NCI-H2196 treated with DMSO at 0.1 percent for 48 hours (cell line): ENCODE data around the gene FAM237B.
"Not testable (repeated sequence)": the region's sequence is repeated elsewhere in the genome, so short reads cannot be mapped to it uniquely, and the experiment has no call there.

Experiments used
- DNase-seq: peaks from one replicate; lab custom pipeline; 2025; ENCODE audit not compliant: unreplicated experiment; lab: John Stamatoyannopoulos, UW

The FAM237B gene

DNA sequence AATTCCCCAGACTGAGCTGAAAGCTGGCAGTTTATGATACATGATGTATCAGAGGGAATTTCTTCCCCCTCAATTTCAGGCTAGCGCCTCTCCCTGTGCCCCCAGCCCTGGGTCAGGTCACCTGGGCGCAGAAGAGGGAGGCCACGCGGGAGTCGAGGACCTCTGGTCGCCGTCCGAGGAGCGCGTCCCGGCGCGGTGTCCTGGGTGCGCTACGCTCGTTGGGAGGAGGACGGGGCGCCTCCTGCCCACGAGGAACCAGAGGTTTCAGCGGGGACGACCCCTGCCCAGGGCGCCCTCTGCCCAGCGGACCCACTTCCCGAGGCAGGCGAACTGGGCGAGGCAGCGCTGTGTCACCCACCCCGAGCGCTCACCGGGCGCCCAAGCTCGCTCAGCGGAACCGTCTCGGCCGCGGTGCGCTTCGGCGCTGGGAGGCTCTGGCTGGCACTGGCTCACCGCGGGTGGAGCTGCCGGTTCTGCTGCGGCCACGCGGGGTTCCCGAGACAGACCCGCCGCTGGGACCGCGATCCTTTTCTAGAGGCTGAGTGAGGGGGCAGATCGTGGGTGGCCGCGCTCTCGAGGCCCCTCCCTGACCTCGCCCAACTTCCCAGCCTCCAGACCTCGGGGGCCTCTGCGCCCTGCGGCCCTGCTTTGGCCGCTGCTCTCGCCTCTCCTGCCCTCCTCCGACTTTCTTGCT is at the start of gene FAM237B:
Gene FAM237B, minus strand, starts transcription at position 504 of the 694 bp plus-strand sequence. CDS start 1,556 bp downstream, outside the sequence.
- DNase-seq, result no peak

DNA sequence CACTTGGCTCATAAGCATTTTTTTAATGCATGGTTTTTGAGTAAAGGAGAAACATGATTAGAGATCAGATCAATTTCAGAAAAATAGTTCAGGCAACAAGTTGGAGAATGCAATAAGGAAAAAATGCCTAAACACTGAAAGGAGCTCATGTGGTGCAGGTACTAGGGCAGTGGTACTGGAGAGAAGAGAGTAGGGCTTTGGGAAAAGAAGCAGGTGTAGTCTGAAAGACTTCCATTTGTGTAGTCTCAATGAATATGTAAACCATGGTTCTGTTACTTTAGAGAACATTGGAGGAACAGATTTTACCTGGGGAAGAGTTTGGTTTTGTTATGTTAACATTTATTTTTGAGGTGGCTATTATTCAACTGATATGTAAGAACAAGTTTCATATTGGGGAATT is 30.9 kb upstream of the FAM237B start:
- no peak for DNase-seq

DNA sequence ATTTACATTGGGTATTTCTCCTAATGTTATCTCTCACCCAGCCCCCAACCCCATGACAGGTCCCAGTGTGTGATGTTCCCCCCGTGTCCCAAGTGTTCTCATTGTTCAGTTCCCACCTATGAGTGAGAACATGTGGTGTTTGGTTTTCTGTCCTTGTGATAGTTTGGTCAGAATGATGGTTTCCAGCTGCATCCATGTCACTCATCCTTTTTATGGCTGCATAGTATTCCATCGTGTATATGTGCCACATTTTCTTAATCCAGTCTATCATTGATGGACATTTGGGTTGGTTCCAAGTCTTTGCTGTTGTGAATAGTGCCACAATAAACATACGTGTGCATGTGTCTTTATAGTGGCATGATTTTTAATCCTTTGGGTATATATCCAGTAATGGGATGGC is 28.9 kb upstream of the FAM237B start:
- not testable (repeated sequence) for DNase-seq

DNA sequence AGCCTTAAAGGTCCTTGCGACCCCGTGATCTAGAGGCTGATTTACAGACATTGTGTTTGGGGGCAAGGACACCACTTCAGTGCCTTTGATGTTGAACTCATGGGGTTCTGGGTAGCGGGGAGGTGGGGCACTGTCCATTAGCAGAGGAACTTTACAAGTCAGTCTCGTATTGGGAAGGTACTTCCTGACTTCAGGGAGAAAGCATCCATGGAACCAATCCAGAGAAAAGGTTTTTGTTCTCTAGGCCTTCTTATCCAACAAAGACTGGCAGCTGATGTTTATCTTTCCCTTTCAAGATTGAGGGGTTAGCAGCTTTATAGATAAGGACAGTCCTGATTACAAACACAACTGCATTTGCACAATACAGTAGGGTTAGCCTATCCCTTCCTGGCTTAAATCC is 28.2 kb upstream of the FAM237B start:
- DNase-seq, result no peak

DNA sequence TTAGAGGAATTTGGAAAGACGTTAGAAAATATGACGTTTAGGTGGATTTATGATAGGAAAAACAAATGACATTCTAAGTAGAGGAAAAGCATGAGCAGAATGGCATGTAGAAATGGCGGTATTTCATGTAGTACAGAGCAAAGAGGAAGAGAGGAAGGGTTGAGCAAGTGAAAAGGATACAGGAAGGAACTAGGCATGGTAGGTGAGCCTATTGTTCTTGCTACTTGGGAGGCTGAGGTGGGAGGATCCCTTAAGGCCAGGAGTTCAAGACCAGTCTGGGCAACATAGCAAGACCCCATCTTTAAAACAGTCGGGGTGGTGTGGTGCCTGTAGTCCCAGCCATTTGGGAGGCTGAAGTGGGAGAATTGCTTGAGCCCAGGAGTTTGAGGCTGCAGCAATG is 26.7 kb upstream of the FAM237B start:
- DNase-seq, result no peak

DNA sequence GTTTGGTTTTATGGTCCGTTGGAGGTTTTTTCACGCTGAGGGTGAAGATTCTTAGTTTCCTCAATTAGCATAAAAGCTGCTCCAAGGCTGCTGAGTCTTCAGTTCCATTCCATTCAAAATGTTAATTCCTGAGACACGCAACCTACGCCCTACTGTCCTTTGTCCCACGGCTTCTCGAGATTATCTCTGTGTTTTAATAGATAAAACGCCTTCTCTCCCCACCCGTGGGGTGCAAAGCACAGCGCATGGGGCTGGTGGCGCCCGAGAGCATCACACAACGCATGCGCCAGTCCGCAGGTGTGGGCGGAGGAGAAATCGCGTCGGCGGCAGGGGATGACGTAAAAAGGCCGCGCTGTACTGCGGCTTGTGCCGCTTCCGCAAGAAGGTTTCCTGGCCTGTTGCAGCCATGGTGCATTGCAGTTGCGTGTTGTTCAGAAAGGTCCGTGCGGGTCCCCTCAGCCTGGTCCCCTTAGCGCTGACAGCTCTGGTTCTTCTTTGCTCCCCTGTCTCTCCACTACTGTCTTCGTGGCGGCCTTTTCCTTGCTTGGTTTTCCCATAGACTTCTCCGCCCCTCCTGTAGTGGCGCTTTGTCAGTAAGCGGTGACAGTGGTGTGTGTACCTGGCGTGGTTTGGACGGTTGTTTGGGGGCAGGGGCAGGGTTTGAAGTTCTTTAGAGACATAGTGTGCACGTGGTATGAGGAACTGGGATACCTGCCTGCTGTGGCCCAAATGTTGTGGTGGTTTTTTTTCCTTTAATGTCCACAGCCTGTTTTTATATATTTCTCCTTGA is 25.4 kb upstream of the FAM237B start, which contains the start of gene GTPBP10:
Gene GTPBP10, plus strand, starts transcription at position 381 of the 790 bp plus-strand sequence. Its CDS starts 26 bp downstream, at position 407.
- DNase-seq, result peak; percentile 91

DNA sequence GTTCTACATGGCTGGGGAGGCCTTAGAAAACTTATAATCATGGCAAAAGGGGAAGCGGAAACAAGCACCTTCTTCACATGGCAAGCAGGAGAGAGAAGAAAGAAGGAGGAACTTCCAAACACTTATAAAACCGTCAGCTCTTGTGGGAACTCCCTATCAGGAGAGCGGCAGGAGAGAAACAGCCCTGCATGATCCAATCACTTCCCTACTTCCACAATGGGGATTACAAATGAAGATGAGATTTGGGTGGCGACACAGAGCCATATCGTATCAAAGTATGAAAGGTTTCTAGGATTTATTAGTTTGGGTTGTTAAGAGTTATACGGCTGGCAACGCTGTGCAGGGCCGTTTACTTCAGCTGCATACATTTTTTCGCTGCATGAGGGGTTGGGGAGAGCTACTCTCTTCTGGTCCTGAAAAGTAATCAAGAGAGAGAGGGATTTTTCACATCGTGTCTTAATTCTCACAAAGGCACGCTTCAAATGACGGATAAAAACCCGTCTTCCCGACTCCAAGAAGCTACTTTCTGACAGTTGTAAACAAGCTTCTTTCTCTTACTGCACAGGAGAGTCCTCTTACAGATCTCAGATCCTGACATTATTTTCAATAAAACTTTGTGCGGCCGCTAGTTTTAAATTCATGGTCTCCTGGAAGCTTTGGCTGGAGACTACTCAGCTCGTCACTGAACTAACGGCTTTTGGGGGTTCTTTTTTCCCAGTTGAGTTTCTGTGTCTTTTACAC is 24.7 kb upstream of the FAM237B start:
- DNase-seq, result no peak

DNA sequence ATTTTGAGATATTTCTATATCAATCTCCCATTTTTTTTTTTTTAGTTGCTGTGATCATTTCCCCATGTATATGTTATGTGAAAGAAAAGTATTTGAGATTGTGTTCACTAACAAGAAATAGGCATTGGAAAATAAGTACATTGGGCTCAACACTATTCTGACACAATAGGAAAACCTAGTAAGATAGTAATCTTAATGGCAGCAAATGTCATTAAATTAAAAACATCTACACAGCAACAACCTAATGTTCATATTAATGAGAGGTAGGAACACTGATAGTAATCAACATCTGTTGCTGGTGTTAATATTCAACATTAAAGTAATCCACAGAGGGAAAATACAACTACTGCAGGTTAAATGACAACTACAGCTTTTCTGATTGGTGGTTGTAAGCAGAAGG is 23.9 kb upstream of the FAM237B start:
- no peak for DNase-seq

DNA sequence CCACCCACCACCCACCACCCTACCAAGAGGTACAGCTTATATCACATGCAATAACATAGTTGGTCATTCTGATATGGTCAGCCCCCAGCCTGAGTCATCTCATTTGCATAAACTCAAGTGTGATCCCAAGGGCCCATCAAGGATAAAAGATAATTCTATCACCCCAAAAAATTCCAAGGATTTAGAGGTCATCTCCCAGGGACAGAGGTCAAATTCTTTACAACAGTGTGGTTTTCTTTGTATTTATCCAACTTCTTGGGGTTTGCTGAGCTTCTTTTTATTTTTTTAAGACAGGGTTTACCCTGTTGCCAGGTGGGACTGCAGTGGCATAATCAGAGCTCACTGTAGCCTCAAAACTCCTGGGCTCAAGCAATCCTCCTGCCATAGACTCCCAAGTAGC is 16.0 kb upstream of the FAM237B start:
- no peak for DNase-seq

DNA sequence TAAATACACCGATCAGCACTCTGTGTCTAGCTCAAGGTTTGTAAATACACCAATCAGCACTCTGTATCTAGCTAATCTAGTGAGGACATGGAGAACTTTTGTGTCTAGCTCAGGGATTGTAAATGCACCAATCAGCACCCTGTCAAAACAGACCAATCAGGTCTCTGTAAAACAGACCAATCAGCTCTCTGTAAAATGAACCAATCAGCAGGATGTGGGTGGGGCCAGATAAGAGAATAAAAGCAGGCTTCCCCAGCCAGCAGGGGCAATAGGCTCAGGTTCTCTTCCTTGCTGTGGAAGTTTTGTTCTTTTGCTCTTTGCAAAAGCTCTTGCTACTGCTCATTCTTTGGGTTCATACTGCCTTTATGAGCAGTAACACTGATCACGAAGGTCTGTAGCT is 13.8 kb upstream of the FAM237B start:
- DNase-seq, result not testable (repeated sequence)

DNA sequence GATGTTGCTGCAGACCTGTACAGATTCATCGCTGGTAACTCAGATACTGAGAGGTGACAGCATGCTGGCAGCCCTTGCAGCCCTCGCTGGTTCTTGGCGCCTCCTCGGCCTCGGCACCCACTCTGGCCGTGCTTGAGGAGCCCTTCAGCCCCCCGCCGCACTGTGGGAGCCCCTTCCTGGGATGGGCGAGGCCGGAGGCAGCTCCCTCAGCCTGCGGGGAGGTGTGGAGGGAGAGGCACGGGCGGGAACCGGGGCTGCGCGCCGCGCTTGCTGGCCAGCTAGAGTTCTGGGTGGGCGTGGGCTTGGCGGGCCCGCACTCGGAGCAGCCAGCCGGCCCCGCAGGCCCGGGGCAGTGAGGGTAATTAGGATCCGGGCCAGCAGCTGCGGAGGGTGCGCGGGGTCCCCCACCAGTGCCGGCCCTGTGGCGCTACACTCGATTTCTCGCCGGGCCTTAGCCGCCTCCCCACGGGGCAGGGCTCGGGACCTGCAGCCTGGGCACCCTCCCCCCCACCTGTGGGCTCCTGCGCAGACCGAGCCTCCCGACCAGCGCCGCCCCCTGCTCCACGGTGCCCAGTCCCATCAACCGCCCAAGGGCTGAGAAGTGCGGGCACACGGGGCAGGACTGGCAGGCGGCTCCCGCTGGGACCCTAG is 13.2 kb upstream of the FAM237B start:
- DNase-seq, result no peak

DNA sequence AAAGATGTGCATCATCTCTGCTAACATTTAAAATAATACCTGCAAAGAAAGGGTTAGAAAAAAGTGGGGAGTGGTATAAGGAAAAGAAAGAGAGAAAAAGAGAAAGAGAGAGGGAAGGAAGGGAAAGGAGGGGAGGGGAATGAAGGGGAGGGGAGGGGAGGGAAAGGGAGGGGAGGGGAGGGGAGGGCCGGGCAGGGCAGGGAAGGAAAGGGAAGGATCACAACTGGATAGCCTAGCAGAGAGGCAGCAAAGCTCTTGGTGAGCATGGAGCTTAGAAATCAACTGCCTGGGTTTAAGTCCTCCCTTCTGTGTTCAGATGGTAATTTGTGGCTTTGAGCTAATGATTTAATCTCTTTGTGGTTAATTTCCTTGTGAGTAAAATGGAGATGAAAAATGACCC is 5.4 kb upstream of the FAM237B start:
- no peak for DNase-seq

DNA sequence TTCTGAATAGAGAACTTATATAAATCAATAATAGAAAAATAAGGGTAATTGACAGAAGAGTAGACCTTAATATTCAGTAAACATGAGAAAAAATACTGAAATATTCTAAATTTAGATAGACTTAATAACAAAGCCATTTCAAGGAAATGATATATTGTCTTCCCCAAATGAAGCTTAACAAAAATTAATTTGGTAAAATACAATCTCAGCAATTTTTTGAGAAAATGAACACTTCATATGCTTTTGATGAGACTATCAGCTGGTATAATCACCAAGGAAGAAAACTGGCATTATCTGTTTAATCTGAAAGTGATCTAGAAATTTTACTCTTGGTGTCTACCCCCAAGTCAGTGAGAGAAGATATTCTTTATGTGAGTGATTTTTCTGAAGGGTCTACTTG is 1.7 kb upstream of the FAM237B start:
- DNase-seq, result no peak

DNA sequence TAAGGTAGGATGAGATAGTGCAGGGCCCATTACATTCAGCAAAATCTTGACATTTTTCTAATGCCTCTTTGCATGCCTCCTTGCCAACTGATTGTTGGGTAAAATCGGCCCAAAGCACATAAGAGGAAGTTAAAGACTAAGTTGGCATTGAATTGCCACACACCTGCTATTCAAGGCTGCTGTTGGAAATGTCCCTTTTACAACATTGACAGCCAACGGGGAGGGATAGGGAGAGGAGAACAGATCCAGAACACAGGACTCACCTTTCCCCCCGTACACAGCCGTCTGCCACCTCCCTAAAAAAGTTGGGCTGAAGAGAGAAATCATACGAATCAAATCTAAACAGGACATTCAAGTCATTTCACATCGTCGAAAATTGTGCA is 695 bp downstream of the FAM237B start:
- DNase-seq, result no peak

DNA sequence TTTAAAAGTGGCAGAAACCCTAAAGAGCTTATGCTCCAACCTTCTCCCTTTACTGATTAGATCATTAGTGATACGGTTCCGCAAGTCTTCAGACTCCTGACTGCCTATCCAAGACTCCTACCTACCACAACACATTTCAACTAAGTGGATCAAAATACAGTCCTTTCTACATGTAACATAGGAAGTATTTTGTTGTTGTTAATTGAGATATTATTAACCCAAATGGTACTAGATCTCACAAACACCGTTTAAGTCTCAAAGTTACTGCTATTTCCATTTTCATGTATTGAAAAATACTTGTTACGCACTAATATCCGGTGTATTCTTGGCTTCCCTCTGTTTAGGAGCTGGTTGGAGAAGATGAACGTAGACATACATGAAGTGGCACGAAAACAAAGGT is 1.1 kb downstream of the FAM237B start:
- DNase-seq, result no peak

DNA sequence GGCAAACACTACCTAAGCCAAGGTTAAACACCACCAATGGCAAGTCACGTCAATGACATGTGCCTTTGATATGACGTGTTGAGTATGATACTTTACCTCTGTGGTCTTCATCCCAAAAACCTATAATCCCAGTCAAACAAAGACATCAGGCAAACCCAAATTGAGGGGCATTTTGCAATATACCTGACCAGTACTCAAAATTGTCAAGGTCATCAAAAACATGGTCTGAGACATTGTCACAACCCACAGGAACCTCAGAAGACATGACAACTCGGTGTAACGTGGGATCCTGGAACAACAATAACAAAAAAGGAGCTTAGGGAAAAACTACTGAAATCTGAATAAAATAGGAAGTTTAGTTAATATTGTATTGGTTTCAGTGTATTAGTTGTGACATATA is 7.2 kb downstream of the FAM237B start:
- no peak for DNase-seq

DNA sequence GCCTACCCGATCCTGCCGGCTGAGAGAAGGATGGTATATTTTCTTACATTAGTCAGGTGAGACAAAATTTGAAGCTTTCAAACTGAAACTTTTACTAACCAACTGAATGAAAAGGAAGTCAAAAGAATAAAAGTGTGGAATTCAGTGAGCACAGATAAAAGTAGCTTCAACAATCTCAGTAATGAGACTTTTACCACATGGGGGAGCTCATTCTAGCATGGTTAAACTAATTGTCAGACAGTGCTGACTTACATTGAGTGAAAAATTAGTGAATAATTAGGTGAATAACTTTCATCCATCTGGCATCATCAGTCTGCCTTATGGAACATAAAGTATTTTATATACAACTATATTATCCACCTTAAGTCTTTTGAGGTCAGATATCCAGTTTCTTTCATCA is 8.4 kb downstream of the FAM237B start:
- no peak for DNase-seq

DNA sequence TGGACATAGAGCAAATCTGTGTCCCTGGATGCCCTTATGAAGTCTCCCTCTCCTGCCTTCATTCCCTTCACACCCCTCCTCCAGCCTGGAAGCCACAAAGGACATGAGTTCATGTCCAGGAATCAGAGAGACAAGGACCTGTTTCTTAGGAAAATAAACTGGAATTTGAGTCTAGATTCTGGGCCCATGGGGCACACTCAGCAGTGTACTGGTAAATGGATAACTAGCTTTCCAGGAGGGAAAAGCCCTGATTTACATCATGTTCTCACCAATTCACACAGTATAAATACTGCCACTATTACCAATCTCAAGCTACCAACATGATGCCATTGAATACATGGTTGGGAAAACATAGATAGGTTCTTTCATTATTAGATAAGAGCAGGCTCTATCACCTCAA is 9.9 kb downstream of the FAM237B start:
- DNase-seq, result no peak

DNA sequence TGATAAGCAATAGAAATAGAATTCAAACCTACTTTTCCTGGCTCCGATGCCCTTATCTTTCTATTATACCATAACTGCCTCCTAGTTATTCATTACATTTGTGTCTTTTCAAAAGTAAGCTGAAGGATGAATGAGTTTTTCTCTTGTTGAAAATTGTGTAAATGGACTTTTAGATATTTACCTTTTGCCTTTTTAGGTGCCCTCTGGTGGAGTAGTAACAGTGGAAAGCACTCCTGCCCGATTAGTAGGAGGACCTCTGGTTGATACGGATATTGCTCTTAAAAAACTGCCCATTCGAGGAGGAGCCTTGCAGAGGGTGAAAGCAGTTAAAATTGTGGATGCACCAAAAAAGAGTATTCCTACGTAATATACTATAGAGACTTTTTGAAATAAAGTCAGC is 11.2 kb downstream of the FAM237B start:
- DNase-seq, result no peak

DNA sequence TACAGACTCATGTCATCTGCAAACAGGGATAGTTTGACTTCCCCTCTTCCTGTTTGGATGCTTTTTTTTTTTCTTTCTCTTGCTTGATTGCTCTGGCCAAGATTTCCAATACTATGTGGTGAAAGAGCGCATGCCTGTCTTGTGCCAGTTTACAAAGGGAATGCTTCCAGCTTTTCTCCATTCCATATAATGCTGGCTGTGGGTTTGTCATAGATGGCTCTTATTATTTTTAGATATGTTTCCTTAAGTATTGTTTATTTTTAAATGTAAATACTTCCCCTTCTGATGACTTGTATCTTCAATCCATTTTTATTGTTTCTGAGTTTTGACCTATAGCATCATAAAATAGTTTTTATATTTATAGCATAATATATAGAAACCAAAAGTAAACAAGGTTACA is 17.9 kb downstream of the FAM237B start:
- no peak for DNase-seq
